ENCODE data around the gene TPBGL.

Gene TPBGL

DNA sequence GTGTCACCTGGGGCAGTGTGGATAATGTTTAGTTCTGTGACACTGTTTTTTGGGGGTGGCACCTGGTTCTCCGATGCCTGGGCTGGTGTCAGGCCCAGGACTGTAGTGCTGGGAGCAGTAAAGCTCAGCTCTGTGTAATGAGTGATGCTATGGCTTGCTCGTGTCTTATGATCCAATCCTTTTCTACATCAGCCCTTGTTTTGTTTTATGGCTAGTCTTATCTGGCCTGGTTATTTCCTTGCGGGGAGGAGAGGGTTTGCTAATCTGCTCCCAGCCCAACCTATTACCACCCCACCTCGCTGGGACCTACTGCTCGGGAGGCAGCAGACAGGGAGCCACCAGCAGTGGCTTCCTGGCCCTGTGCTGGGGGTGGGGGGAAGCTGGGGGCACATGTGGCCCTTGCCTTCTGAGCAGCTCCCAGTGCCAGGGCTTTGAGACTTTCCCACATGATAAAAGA, 35.0 kb upstream of the TPBGL start:
- in situ Hi-C loops (cut with MboI; ENCODE audit: low sequenced_read_pairs), result no loop called here

DNA sequence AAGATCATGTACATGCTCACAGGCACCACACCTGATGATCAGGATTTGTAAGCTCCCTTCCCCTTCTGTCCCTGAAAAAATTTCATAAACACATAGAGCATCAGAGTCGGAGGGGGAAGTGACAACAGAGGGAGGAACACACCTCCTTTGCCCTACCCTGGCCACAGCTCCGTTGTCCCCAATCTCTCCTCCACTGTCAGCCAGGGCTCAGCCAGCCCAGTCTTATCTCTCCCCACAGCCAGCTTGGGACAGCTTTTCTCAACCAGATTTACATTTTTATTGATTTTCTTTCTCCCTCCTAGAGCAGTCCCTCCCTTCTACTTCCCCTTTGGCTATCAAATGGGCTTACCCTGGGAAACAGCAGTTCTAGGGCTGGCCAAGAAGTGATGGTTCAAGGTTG, 32.1 kb upstream of the TPBGL start:
- in situ Hi-C loops (cut with MboI; ENCODE audit: low sequenced_read_pairs), result no loop called here

DNA sequence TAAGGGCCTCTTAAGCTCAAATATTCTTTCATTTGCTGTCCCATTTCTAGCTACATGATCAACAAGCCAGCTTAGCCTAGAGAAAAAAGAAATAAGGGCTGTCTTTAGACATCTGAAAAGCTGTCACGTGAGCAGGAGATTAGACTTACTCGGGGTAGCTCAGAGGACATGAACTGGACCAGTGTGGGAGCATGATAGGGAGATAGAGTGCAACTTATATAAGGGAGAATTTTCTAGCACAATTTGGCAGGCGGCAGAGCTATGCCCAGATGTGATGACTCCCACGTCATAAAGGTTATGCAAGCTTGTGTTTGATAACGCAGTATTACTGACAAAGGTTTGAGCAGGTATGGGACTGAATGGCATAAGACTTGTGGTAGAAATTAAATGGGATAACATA, 28.2 kb upstream of the TPBGL start:
- in situ Hi-C loops (cut with MboI; ENCODE audit: low sequenced_read_pairs), result no loop called here

DNA sequence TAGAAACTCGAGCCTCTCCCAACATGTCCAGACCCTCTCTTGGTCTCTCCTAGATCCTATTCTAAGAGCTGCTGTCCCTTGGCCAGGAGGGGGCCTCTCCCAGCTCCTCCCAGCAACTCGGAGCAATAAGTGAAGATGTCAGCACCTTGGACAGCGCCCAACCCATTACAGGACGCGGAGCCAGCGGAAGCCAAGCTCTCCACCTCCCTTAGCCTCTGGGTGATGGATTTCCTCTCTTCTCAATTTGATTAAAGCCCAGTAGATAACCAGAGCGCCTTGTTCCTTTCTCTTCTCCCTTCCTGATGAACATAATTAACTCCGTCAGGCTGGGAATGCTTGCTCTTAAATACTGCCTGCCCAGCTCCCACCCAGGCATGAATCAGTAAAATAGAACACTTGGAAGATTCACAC, 26.2 kb upstream of the TPBGL start:
- in situ Hi-C loops (cut with MboI; ENCODE audit: low sequenced_read_pairs), result no loop called here

DNA sequence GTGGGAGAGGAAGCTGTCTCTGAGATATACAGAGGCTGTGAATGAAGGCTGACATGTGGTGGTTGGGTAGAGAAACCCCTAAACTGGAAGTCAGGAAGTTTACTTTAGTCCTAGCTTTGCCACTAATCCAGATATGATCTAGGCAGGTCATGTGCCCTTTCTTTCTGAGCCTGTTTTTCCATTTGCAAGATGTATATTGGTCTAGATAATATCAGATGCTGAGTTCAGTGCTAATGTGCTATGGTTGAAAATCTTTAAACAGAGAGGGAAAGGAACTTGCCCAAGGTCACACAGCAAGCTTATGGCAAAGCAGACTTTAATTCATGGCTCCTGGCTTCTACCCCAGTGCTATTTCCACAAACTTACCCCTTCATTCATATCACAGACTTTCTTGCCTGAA, 25.7 kb upstream of the TPBGL start:
- in situ Hi-C loops (cut with MboI; ENCODE audit: low sequenced_read_pairs), result no loop called here

- in situ Hi-C loops (cut with MboI; ENCODE audit: low sequenced_read_pairs), result no loop called here
These were observed 20.7 kb upstream of the TPBGL start for GRCh38 chr11:75219869-75220268.

DNA sequence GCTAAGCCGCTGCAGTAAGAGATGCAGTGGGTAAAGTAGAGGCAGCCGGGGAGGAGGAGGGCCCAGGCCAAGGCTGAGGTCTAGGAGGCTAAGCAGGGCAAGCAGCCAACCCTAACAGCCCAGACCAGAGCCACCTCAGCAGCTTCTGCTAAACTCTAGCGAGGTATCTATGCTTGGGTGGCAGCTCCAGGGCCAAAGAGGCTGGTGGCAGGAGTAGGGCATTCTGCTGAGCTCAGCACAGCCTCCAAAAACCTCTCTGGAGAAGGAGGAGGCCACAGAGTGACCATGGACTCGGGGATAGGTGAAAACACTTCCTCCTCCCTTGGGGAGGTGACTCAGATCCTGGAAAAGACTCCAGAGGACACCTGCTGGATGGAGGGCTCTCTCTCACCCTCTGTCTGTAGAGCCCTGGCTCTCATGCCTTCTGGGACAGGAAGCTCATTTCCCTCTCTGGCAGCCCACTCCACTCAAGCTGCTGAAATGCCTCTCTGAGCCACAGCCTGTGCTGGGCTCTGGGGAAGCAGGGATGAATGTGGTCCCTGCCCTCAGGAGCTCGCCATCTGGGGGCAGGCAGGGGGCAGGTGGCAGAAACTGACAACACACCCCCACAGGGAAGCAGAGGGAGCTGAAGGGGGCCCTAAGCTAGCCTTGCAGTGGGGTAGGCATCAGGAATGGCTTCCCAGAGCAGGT, 16.5 kb upstream of the TPBGL start:
- in situ Hi-C loops (cut with MboI; ENCODE audit: low sequenced_read_pairs), result no loop called here

DNA sequence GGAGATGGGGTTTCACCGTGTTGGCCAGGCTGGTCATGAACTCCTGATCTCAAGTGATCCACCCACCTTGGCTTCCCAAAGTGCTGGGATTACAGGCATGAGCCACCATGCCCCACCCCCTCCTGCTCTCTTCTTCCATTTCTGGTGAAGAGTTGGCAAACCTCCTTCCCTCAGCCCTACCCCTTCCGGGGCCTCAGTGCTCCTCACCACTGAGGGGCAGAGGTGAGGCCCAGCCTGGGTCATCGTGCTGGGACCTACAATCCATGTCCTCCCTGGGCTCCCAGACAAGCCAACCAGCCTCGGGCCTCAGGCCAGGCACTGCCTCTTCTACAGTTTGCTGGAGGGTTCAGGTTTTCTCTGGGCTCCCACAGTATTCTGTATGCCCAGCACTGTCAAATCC, 14.8 kb upstream of the TPBGL start:
- in situ Hi-C loops (cut with MboI; ENCODE audit: low sequenced_read_pairs), result loop anchor here (25.0 kb wide), 2 partner anchors 213 to 288 kb away; partner anchors contain the start of genes SPCS2 and XRRA1

DNA sequence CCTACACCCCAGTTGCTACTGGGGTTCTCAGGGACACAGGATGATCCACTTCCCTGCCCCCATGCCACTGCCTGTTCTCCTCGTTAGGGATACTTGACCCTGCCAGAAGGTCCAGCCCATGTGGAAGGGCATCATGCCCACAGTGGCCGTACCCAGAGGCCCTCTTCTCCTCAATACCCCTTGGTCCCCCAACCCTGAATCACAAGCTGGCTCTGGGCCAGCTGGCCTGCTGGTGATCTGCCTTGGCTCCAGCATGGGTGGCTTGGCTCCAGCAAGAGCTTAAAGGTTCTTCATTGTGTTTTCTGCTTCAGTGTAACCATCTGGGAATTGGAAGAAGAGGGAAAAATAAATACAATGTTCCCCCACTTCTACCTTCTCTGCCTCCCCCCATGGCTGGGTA, 11.1 kb upstream of the TPBGL start:
- in situ Hi-C loops (cut with MboI; ENCODE audit: low sequenced_read_pairs), result loop anchor here (25.0 kb wide), 2 partner anchors 217 to 292 kb away; partner anchors contain the start of genes SPCS2 and XRRA1

DNA sequence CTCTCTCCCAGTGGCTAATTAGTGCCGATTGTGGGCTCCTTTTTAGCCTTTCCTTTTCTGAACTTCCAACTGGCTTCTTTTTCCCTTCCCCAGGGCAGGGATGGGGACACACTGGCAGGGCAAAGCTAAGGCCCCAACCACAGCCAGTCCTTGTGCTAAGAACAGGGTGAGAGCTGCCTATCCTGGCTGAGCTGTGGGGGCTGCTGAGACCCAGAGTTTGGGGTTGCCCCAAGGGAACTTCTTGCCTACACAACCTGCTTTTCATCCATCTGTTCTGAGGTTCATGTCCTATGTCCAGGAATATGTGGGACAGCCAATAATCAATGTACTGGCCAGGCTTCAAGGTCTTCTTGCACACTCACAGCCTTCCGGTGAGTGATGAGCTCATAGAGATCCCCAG, 10.0 kb upstream of the TPBGL start:
- in situ Hi-C loops (cut with MboI; ENCODE audit: low sequenced_read_pairs), result loop anchor here (25.0 kb wide), 2 partner anchors 218 to 293 kb away; partner anchors contain the start of genes SPCS2 and XRRA1

- in situ Hi-C loops (cut with MboI; ENCODE audit: low sequenced_read_pairs), result loop anchor here (25.0 kb wide), 2 partner anchors 221 to 296 kb away; partner anchors contain the start of genes SPCS2 and XRRA1
These were observed 6.8 kb upstream of the TPBGL start for GRCh38 chr11:75233754-75234172.

GRCh38 chr11:75236062-75236461, 4.5 kb upstream of the TPBGL start:
- in situ Hi-C loops (cut with MboI; ENCODE audit: low sequenced_read_pairs), result loop anchor here (25.0 kb wide), 2 partner anchors 224 to 299 kb away; partner anchors contain the start of genes SPCS2 and XRRA1

GRCh38 chr11:75237050-75237449, 3.5 kb upstream of the TPBGL start:
- in situ Hi-C loops (cut with MboI; ENCODE audit: low sequenced_read_pairs), result loop anchor here (25.0 kb wide), 2 partner anchors 225 to 300 kb away; partner anchors contain the start of genes SPCS2 and XRRA1

DNA sequence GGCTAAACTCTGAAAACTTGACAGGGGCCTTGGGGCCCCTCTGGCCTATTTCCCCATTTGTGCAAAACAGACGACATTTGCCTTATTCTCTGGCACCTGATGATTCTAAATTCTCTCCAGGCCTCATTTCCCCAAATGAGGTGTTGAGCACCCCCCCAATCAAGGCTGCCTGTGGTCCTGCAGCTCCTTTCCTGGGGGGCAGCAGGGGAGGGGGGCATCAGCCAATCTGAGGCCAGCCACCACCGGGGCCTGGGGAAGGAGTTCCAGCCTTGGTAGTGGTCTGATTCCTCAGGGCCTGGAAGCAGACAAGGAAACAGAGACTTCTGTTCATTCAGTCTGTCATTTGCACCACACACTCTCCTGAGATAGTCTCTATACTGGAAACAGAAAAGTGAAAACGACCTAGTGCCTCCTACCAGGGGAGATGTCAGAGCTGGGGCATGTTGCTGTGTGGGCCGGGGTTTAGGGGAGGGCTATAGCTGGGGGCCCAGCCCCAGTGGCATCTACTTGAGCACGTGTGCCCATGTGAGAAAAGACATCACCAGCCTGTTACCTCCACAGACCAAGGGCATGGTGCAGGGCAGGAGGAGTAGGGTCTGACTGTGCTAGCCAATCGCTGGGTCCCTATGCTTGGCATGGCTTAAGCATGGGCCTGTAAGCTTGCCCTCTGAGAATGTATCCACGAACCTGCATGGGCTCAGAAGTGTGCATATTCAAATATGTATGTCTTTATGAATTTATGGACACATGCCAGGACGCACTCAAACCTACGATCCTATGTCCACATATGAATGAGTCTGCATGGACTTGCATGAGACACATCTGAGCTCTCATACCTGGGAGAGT, 1.8 kb upstream of the TPBGL start:
- in situ Hi-C loops (cut with MboI; ENCODE audit: low sequenced_read_pairs), result loop anchor here (25.0 kb wide), 2 partner anchors 227 to 302 kb away; partner anchors contain the start of genes SPCS2 and XRRA1

- in situ Hi-C loops (cut with MboI; ENCODE audit: low sequenced_read_pairs), result loop anchor here (25.0 kb wide), 2 partner anchors 227 to 302 kb away; partner anchors contain the start of genes SPCS2 and XRRA1
These were observed 863 bp upstream of the TPBGL start for GRCh38 chr11:75239531-75240290.

DNA sequence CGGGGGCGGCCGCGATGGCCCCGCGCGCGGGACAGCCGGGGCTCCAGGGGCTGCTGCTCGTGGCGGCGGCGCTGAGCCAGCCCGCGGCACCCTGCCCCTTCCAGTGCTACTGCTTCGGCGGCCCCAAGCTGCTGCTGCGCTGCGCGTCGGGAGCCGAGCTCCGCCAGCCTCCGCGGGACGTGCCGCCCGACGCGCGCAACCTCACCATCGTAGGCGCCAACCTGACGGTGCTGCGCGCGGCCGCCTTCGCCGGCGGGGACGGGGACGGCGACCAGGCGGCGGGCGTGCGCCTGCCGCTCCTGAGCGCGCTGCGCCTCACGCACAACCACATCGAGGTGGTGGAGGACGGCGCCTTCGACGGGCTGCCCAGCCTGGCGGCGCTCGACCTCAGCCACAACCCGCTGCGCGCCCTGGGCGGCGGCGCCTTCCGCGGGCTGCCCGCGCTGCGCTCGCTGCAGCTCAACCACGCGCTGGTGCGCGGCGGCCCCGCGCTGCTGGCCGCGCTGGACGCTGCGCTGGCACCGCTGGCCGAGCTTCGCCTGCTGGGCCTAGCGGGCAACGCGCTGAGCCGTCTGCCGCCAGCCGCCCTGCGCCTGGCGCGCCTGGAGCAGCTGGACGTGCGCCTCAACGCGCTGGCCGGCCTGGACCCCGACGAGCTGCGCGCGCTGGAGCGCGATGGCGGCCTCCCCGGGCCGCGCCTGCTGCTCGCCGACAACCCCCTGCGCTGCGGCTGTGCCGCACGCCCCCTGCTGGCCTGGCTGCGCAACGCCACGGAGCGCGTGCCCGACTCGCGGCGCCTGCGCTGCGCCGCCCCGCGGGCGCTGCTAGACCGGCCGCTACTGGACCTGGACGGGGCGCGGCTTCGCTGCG, 697 bp downstream of the TPBGL start:
- in situ Hi-C loops (cut with MboI; ENCODE audit: low sequenced_read_pairs), result loop anchor here (25.0 kb wide), 2 partner anchors 229 to 304 kb away; partner anchors contain the start of genes SPCS2 and XRRA1

DNA sequence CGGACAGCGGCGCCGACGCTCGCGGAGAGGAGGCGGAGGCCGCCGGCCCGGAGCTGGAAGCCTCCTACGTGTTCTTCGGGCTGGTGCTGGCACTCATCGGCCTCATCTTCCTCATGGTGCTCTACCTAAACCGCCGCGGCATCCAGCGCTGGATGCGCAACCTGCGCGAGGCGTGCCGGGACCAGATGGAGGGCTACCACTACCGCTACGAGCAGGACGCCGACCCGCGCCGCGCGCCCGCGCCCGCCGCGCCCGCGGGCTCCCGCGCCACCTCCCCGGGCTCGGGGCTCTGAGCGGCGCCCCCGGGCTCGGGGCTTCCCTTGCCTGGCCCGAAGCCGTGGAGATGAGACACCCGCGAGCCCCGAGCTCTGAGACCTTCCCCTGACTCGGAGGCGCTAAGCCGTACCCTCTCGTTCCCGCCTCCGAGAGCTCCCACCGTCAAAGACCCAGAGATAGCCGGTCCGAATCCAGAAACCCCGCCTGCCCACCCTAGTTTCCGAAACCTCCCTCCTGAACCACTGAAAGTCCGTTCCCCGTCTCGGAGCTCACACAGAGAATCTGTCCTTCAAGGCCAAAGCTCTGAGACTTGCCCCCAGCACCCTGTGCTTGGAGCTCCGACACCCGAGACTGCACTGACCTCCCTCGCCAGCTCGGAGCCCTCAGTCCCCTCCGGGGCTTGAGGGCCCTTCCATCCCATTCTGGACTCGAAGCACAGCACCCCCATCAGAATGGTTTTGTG, 1.5 kb downstream of the TPBGL start:
- in situ Hi-C loops (cut with MboI; ENCODE audit: low sequenced_read_pairs), result loop anchor here (25.0 kb wide), 2 partner anchors 230 to 305 kb away; partner anchors contain the start of genes SPCS2 and XRRA1

DNA sequence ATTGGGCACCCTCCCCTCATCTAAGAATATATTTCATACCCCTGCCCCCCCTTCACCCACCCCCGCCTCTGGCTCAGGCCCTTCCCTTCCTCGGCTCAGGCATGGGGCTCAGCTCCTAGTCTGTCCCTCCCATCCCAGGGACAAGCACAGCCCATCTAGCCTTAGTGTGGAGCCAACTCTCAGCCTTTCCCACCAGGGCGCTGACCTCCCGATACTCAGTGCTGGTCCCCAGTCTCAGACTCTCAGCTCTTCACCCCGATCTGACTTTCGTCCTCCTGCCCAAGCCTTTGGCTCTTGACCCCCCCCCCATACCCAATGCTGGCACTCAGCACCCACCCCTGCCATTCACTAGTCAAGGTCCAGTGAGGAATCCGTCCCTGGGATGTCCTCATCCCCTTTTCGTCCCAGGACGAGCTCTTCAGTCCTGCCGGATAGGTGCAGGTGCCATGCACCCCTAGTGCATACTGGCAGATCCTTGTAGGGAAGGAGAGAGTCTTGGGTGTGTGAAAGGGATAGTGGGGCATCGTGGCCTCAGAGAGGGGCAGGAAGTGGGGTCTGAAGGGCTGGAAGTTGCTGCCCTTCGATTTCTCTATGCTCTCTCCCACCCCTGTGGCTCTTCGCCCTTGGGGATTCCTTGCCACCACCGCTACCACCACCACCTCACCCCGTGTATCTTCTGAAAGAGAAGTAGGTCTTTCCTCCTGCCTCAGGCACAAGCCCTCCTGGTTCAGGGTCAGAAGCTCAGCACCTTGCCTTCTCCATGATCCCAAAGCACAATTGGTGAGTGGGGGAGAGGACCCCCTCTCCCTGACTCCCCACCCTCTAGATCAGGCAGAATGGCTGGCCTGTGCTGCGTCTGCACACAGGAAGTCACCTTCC, 2.4 kb downstream of the TPBGL start:
- in situ Hi-C loops (cut with MboI; ENCODE audit: low sequenced_read_pairs), result loop anchor here (25.0 kb wide), 2 partner anchors 231 to 306 kb away; partner anchors contain the start of genes SPCS2 and XRRA1
